Germinal center (tissue), 1 donor: Measurements from ENCODE around the gene VRK2.
"Not testable (repeated sequence)": the region's sequence is repeated elsewhere in the genome, so short reads cannot be mapped to it uniquely, and the experiment has no call there.

Experiments used
- DNase-seq: peaks from one replicate; pipeline ENCODE4 v3.0.0; 2012; ENCODE audit warnings: mixed read lengths, low spot score

The VRK2 gene

DNA sequence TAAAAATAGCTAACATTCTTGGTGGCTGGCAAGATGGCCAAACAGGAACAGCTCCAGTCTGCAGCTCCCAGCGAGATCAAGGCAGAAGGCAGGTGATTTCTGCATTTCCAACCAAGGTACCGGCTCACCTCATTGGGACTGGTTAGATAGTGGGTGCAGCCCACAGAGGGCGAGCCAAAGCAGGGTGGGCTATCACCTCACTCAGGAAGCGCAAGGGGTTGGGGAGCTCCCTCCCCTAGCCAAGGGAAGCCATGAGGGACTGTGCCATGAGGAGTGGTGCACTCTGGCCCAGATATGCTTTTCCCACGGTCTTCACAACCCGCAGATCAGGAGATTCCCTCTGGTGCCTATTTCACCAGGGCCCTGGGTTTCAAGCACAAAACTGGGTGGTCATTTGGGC is 121.5 kb downstream of the VRK2 start:
- not testable (repeated sequence) for DNase-seq

DNA sequence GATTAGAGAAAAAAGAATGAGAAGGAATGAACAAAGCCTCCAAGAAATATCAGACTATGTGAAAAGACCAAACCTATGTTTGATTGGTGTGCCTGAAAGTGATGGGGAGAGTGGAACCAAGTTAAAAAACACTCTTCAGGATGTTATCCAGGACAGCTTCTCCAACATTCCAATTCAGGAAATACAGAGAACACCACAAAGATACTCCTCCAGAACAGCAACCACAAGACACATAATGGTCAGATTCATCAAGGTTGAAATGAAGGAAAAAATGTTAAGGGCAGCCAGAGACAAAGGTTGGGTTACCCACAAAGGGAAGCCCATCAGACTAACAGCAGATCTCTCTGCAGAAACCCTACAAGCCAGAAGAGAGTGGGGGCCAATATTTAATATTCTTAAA is 123.2 kb downstream of the VRK2 start:
- DNase-seq, result not testable (repeated sequence)

DNA sequence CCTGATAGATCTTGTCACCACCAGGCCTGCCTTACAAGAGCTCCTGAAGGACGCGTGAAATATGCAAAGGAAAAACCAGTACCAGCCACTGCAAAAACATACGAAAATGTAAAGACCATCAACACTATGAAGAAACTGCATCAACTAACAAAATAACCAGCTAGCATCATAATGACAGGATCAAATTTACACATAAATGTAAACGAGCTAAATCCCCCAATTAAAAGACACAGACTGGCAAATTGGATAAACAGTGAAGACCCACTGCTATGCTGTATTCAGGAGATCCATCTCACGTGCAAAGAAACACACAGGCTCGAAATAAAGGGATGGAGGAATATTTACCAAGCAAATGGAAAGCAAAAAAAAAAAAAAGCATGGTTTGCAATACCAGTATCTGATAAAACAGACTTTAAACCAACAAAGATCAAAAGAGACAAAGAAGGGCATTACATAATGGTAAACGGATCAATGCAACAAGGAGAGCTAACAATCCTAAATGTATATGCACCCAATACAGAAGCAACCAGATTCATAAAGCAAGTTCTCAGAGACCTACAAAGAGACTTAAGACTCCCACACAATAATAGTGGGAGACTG is 123.8 kb downstream of the VRK2 start:
- DNase-seq, result not testable (repeated sequence)

DNA sequence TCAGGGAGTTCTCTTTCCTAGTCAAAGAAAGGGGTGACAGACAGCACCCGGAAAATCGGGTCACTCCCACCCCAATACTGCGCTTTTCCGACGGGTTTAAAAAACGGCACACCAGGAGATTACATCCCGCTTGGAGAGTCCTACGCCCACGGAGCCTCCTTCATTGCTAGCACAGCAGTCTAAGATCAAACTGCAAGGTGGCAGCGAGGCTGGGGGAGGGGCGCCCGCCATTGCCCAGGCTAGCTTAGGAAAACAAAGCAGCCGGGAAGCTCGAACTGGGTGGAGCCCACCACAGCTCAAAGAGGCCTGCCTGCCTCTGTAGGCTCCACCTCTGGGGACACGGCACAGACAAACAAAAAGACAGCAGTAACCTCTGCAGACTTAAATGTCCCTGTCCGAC is 125.2 kb downstream of the VRK2 start:
- not testable (repeated sequence) for DNase-seq

DNA sequence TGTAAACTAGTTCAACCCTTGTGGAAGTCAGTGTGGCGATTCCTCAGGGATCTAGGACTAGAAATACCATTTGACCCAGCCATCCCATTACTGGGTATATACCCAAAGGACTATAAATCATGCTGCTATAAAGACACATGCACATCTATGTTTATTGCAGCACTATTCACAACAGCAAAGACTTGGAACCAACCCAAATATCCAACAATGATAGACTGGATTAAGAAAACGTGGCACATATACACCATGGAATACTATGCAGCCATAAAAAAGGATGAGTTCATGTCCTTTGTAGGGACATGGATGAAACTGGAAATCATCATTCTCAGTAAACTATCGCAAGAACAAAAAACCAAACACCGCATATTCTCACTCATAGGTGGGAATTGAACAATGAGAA is 130.6 kb downstream of the VRK2 start:
- DNase-seq, result not testable (repeated sequence)

DNA sequence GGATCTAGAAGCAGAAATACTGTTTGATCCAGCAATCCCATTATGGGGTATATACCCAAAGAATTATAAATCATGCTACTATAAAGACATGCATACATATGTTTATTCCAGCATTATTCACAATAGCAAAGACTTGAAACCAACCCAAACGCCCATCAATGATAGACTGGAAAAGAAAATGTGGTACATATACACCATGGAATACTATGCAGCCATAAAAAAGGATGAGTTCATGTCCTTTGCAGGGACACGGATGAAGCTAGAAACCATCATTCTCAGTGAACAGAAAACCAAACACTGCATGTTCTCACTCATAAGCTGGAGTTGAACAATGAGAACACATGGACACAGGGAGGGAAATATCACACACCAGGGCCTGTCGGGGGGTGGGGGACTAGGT is 133.6 kb downstream of the VRK2 start:
- not testable (repeated sequence) for DNase-seq

DNA sequence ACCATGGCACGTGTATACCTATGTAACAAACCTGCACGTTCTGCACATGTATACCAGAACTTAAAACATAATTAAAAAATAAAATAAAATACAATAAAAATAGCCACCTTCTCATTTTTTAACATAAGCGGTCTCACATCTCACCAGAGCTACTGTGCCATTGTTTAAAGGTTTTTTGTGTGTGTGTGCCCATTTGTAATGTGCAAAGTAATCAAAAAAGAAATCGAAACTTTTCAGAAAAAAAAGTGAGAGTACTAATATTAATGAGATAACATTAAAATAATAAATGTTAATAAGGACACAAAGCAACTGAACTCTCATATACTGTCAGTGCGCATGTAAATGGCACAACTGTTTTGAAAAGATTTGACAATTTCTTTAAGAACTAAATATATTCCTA is 134.0 kb downstream of the VRK2 start:
- DNase-seq, result no peak

DNA sequence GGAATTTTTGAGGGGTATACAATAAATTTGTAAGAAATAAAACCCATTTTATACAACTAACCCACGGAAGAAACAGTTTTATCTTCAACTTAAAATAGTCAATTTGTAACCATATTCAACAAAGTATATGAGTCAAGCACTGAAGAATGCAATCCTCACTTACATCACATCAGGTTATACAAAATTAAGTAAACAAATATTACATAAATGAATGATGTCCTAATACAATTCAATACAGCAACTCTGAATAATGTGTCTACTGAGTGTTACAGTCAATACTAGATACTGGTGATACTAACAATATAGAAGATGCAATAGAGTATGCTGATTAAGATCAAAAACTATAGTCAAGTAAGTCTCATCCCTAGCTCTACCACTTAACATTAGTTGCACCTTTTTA is 135.9 kb downstream of the VRK2 start:
- DNase-seq, result no peak

DNA sequence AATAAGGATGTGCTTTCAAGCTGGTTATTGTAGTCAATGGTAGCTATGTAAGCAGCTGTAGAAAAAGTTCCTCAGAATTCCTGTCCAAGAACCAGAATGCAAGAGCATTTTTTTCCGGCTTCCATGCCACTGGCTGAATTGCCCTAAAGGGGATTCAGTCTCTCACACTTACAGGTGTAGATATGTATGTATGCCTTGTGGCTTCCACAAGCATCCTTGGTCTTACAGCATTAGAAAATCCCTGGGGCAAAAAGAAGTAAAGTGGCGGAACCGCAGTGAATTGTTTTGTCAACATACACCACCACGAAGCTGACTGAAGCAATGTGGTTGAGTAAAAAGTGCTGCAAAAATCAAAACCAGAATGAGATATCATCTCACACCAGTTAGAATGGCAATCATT is 139.9 kb downstream of the VRK2 start:
- no peak for DNase-seq

DNA sequence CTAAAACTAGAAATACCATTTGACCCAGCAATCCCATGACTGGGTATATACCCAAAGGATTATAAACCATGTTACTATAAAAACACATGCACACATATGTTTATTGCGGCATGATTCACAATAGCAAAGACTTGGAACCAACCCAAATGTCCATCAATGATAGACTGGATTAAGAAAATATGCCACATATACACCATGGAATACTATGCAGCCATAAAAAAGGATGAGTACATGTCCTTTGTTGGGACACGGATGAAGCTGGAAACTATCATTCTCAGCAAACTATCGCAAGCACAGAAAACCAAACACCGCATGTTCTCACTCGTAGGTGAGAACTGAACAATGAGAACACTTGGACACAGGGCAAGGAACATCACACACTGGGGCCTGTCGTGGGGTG is 140.4 kb downstream of the VRK2 start:
- DNase-seq, result not testable (repeated sequence)

DNA sequence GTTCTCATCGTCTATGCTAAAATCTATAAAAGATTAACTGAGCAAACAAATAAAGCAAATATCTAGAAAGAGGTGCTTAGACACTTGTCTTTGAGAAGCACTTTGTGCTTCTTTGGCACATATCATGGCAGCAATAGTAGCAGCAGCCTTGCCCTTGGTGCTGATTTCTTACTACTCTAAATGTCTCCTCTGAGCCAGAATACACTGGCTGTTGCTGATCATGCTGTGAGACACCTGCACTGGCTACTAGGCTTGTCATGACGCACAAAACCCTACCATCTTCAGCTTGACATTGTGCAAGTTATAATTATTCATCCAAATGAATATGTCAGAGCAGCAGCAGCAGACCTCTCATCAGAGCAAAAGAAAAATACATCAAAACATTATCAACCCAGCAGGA is 147.9 kb downstream of the VRK2 start:
- DNase-seq, result no peak

DNA sequence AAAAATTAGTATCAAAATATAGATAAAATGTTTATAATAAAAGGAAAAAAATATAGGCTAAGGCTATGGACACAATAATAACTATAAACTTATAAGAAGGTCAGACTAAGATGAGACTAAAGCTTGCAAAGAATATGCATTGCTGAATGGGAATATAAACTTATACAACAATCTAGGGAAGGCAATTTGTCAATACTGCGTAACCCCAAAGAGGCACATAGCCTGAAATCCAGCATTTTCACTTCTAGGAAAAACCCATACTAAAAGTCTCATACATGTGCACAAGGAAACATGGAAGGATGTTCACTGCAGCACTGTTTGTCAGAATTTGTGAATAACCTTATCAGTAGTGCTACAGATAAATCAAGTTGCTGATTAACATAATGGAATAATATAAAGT is 149.1 kb downstream of the VRK2 start:
- DNase-seq, result no peak

DNA sequence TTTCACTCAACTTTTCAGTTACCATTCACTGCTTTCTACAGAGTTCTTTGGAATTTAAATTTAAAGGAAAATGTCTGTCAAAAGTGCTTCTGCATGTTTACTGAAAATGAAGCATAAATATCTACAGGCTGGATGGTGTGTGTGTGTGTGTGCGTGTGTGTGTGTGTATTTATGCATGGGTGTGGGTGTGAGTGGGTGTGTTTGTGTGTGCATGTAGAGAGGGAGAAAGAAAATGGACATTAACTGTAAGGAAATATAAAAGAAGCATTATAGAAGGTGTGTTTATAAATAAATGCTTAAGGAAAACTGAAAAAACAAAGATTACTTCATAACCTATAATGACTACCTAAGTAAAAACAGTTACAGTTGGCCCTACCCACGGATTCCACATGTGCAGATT is 151.3 kb downstream of the VRK2 start:
- DNase-seq, result no peak

DNA sequence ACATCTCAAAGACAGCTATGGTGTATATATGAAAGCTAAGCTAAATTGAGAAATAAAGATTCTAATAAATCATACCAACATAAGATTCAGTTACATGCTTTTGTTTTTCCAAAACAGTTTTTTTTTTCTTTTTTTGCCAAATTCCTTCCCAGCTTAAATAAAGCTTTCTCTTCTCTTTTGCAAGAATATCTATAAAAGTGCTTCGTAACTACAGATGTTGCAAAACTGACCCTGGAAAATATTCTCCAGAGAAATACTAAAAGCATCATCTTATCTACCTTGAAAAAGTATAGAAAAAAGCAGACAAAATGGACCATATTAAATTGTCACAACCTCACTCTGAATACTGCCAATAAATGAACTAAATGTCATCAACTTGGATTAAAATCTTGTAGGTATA is 155.8 kb downstream of the VRK2 start:
- DNase-seq, result no peak

DNA sequence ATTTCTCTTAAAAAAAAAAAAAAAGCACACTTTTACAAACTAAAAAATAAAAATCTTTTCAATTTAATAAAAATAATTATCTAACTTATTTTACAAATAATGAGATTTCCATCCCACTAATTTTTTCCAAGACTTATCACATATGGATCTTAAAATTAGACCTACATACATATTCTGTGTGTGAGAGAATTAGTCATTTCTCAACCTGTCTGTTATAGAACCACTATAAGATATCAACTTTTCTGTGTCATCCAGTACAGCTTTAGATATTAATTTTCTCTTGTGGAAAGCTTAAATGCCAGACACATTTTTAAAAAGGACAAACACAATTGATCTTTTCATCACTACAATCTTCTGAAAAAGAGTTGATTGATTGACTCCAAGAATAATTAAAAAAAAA is 156.4 kb downstream of the VRK2 start:
- DNase-seq, result no peak

DNA sequence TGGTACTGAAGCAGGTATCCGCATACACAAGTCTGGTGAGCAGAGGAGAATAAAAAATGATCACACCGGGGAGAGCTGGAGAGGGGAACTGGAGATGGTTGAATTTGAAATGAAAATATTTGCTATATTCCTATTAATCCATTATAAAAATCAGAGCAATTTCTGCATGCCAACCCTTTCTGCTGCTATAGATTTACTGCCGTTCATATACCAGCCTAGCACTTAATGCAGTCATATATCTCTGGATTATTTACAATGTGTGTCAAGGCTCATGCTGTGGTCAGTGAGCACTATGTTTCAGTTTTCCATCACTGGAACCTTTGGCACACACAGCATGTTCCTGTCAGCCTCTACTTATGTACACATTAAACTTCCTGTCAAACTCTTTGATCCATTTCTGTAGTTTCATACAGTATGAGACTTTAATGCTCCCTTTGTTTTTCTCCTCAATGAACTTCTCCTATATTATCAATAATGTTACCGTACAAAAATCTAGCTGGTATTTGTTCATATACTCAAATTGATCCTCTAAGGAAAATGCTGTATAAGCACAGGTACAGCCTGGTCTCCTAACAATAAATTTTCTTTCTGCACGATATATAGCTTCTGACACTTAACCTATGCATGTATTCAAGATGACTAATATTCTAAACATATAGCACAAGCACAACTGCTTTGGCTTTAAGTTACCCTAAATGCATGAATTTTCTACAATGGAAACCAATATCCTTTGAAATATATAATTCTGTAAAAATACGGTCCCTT is 157.8 kb downstream of the VRK2 start:
- no peak for DNase-seq

DNA sequence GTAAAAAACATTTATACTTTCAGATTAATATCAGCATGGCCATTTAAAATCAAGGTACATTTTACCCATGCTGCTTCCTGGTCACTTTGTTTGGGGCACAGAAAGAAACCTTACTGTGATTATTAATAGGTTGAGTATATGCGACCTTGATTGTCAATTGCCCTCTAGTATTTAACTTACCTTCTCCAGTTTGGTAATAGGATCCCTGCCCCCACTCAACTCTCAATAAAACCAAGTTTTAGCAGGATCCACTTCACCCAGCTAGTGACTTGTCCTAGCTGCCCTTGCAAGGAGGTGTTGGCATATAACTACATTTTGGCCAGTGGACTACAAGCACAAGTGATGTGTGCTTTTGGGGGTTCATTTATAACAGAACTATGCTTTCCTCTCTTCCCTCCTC is 160.2 kb downstream of the VRK2 start:
- no peak for DNase-seq

DNA sequence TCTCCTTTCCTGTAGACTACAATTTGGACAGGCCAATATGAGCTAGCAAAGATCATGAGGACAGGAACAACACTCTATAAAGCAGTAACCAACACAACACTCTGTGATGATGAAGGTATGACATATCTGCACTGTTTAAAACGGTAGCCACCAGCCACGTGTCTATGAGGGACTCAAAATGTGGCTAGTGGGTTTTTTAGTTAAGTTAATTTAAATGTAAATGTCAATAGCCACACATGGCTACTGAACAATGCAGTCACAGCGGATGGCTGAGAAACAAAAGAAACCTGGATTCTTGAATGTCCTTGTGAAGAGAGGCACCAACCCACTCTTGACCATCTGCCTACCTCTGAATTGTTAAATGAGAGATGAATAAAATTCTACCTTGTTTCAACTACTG is 160.6 kb downstream of the VRK2 start:
- DNase-seq, result no peak
